ENCODE measurements around the gene CDH19. TPM values are rescaled to one million over a fixed set of nuclear protein-coding genes. Genes with fewer than 3 reads are reported as not detected.

The CDH19 gene
- total RNA-seq, 1 experiment from 2014 or later = not detected

- no peaks in the 10 kb centered on the region for H3K9me3 Mint-ChIP-seq (ENCODE audit: unreplicated experiment)
- H3K27me3 Mint-ChIP-seq (ENCODE audit: insufficient read depth, unreplicated experiment) = peaks cover 16% of the 10 kb centered on the region
- BruUV-seq (replicated peaks) = no TSS peak
- H3K4me3 Mint-ChIP-seq (ENCODE audit: unreplicated experiment) = no peak overlapping the region
- ChIA-PET CTCF (interaction anchor here (0.6 to 1.0 kb wide), 2 partner anchors 68 to 89 kb away, joined by 3 read pairs; no protein-coding TSS in a partner anchor), POLR2A (no interaction called here)
- no peaks in the 10 kb centered on the region for H3K4me1 Mint-ChIP-seq (ENCODE audit: insufficient read depth, unreplicated experiment)
- intact Hi-C loops (cut with micrococcal nuclease) = no loop called here
- DNase-seq (ENCODE audit: unreplicated experiment) = peak; percentile 31
- peak; percentile 33 for TF ChIP-seq CTCF (IDR thresholded peaks at IDR 0.05; ENCODE audit: unreplicated experiment)
- no peak overlapping the region for H3K27ac Mint-ChIP-seq (ENCODE audit: low read depth, unreplicated experiment)
- H3K36me3 Mint-ChIP-seq (ENCODE audit: insufficient read depth, unreplicated experiment) = no peaks in the 10 kb centered on the region
Observed at GRCh38 chr18:66616523-66616983, 12.7 kb upstream of the CDH19 start.

- H3K9me3 Mint-ChIP-seq (ENCODE audit: unreplicated experiment) = no peaks in the 10 kb centered on the region
- TF ChIP-seq CTCF (IDR thresholded peaks at IDR 0.05; ENCODE audit: unreplicated experiment) = no peak
- intact Hi-C loops (cut with micrococcal nuclease) = no loop called here
- DNase-seq (ENCODE audit: unreplicated experiment) = no peak
- no peaks in the 10 kb centered on the region for H3K4me1 Mint-ChIP-seq (ENCODE audit: insufficient read depth, unreplicated experiment)
- no peaks in the 10 kb centered on the region for H3K36me3 Mint-ChIP-seq (ENCODE audit: insufficient read depth, unreplicated experiment)
- no peak overlapping the region for H3K27ac Mint-ChIP-seq (ENCODE audit: low read depth, unreplicated experiment)
- BruUV-seq (replicated peaks) = no TSS peak
- no peak overlapping the region for H3K4me3 Mint-ChIP-seq (ENCODE audit: unreplicated experiment)
- H3K27me3 Mint-ChIP-seq (ENCODE audit: insufficient read depth, unreplicated experiment) = peaks cover 16% of the 10 kb centered on the region
- ChIA-PET CTCF (interaction anchor here (0.9 kb wide), 1 partner anchor 10 kb away, joined by 3 read pairs; no protein-coding TSS in a partner anchor), POLR2A (interaction anchor here (0.7 kb wide), 1 partner anchor 134 kb away, joined by 3 read pairs; no protein-coding TSS in a partner anchor)
Observed at GRCh38 chr18:66615176-66615575, 11.3 kb upstream of the CDH19 start.

GRCh38 chr18:66607632-66608031 lies 3.7 kb upstream of the CDH19 start:
- H3K36me3 Mint-ChIP-seq (ENCODE audit: insufficient read depth, unreplicated experiment) = no peaks in the 10 kb centered on the region
- CTCF ChIA-PET = no interaction called here
- TF ChIP-seq CTCF (IDR thresholded peaks at IDR 0.05; ENCODE audit: unreplicated experiment) = no peak
- POLR2A ChIA-PET = interaction anchor here (0.6 to 1.0 kb wide), 2 partner anchors 13 to 824 kb away, joined by 3 read pairs; no protein-coding TSS in a partner anchor
- no peaks in the 10 kb centered on the region for H3K9me3 Mint-ChIP-seq (ENCODE audit: unreplicated experiment)
- H3K27me3 Mint-ChIP-seq (ENCODE audit: insufficient read depth, unreplicated experiment) = no peaks in the 10 kb centered on the region
- no peaks in the 10 kb centered on the region for H3K4me1 Mint-ChIP-seq (ENCODE audit: insufficient read depth, unreplicated experiment)
- H3K27ac Mint-ChIP-seq (ENCODE audit: low read depth, unreplicated experiment) = no peak overlapping the region
- no TSS peak for BruUV-seq (replicated peaks)
- no peak for DNase-seq (ENCODE audit: unreplicated experiment)
- intact Hi-C loops (cut with micrococcal nuclease) = no loop called here
- no peak overlapping the region for H3K4me3 Mint-ChIP-seq (ENCODE audit: unreplicated experiment)

- no TSS peak for BruUV-seq (replicated peaks)
- intact Hi-C loops (cut with micrococcal nuclease) = no loop called here
- ChIA-PET CTCF (no interaction called here), POLR2A (no interaction called here)
- H3K27ac Mint-ChIP-seq (ENCODE audit: low read depth, unreplicated experiment) = no peak overlapping the region
- H3K4me3 Mint-ChIP-seq (ENCODE audit: unreplicated experiment) = no peak overlapping the region
- H3K4me1 Mint-ChIP-seq (ENCODE audit: insufficient read depth, unreplicated experiment) = no peaks in the 10 kb centered on the region
- no peaks in the 10 kb centered on the region for H3K9me3 Mint-ChIP-seq (ENCODE audit: unreplicated experiment)
- no peak for DNase-seq (ENCODE audit: unreplicated experiment)
- peaks cover 11% of the 10 kb centered on the region for H3K27me3 Mint-ChIP-seq (ENCODE audit: insufficient read depth, unreplicated experiment)
- no peaks in the 10 kb centered on the region for H3K36me3 Mint-ChIP-seq (ENCODE audit: insufficient read depth, unreplicated experiment)
- no peak for TF ChIP-seq CTCF (IDR thresholded peaks at IDR 0.05; ENCODE audit: unreplicated experiment)
Observed at GRCh38 chr18:66601649-66602048, 2.2 kb downstream of the CDH19 start.
